Measurements from ENCODE around the gene PXDC1.

DNA sequence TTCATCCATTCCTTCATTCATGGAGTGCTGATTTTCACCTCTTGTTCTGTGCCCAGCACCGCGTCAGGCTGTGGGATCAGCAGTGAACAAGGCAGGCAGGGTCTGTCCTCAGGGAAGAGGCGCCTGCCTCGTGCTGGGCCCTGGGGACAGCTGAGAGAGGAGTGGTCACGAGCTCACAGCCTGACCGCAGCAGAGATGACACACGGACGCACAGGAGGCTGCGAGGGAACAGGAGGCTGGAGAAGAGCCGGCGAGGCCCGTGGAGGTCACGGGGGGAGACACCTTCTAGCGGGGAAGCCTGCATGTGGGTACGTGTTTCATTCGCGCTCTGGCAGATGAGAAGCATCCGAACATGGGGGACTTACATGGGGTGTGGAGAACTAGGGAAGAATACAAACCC is 27.5 kb downstream of the PXDC1 start:
- TF ChIP-seq POLR2A (IDR thresholded peaks at IDR 0.05) (no peak), CTCF (IDR thresholded peaks at IDR 0.05) (no peak)
